Astrocyte (in vitro differentiated cells and primary cell): Measurements from ENCODE around the gene AURKAIP1.

Experiments used
- EZH2 ChIP-seq: IDR thresholded peaks from 2 replicates; pipeline ENCODE4 v1.6.1; 2012; ENCODE audit warnings: mild to moderate bottlenecking, low read length, inconsistent platforms; ENCODE audit not compliant: insufficient read depth
- TF ChIP-seq, protein P1 (sequence below): IDR thresholded peaks from 2 replicates; pipeline ENCODE4 v1.5.1; 2011; ENCODE audit warnings: low read depth, mild to moderate bottlenecking, inconsistent platforms, low read length, moderate library complexity; ENCODE audit not compliant: insufficient read depth

DNA sequence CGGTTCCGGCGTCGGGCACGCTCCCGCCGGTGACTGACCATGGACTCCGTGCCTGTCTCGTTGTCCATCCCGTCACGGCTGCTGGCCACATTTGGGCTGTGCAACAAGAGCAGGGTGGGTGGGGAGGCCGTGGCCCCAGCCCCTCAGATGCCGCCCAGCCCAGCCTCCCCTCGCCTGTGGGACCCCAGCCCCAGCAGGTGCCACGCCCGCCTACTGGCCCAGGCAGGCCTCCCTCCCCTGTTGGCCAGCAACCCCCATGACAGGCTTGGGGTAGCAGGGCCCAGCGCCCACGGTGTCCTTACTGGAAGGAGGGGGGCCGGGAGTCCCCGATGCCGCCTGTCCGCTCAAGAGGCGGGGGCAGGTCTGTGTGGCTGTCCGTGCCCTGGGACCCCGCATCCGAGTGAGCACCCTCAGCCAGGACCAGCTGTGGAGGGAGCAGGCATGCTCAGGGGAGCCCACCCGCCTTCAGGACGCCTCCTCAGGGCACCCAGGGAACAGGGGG, 32.9 kb downstream of the AURKAIP1 start:
- TF ChIP-seq, protein P1, sequence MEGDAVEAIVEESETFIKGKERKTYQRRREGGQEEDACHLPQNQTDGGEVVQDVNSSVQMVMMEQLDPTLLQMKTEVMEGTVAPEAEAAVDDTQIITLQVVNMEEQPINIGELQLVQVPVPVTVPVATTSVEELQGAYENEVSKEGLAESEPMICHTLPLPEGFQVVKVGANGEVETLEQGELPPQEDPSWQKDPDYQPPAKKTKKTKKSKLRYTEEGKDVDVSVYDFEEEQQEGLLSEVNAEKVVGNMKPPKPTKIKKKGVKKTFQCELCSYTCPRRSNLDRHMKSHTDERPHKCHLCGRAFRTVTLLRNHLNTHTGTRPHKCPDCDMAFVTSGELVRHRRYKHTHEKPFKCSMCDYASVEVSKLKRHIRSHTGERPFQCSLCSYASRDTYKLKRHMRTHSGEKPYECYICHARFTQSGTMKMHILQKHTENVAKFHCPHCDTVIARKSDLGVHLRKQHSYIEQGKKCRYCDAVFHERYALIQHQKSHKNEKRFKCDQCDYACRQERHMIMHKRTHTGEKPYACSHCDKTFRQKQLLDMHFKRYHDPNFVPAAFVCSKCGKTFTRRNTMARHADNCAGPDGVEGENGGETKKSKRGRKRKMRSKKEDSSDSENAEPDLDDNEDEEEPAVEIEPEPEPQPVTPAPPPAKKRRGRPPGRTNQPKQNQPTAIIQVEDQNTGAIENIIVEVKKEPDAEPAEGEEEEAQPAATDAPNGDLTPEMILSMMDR = no peak
- TF ChIP-seq EZH2 = no peak
